GM10847 (cell line): ENCODE results near the gene TOX2.

Experiments
- POLR2A ChIP-seq: IDR thresholded peaks from 2 replicates; pipeline ENCODE4 v1.6.1; 2011; ENCODE audit not compliant: insufficient read length; ENCODE audit errors: extremely low read depth

TOX2 gene

GRCh38 chr20:44018942-44019637 lies 104.4 kb downstream of the TOX2 start:
- TF ChIP-seq POLR2A: no peak

GRCh38 chr20:44019638-44020335 lies 105.1 kb downstream of the TOX2 start:
- no peak for TF ChIP-seq POLR2A

- no peak for TF ChIP-seq POLR2A
These were observed 105.9 kb downstream of the TOX2 start for GRCh38 chr20:44020406-44021148.

GRCh38 chr20:44021186-44021585 lies 106.5 kb downstream of the TOX2 start:
- no peak for TF ChIP-seq POLR2A

- TF ChIP-seq POLR2A: no peak
These were observed 107.2 kb downstream of the TOX2 start for GRCh38 chr20:44021900-44022299.

GRCh38 chr20:44022464-44022863 lies 107.8 kb downstream of the TOX2 start:
- no peak for TF ChIP-seq POLR2A

- no peak for TF ChIP-seq POLR2A
These were observed 109.1 kb downstream of the TOX2 start for GRCh38 chr20:44023515-44024371.

- TF ChIP-seq POLR2A: no peak
These were observed 110.3 kb downstream of the TOX2 start for GRCh38 chr20:44024820-44025580.

GRCh38 chr20:44025756-44026155 lies 111.1 kb downstream of the TOX2 start:
- no peak for TF ChIP-seq POLR2A

- no peak for TF ChIP-seq POLR2A
These were observed 112.1 kb downstream of the TOX2 start for GRCh38 chr20:44026647-44027342.

- no peak for TF ChIP-seq POLR2A
These were observed 112.8 kb downstream of the TOX2 start for GRCh38 chr20:44027343-44028002.

- TF ChIP-seq POLR2A: no peak
These were observed 113.5 kb downstream of the TOX2 start for GRCh38 chr20:44028003-44028730.
